ENCODE data around the gene ATE1. TPM values are rescaled to one million over a fixed set of nuclear protein-coding genes. Genes with fewer than 3 reads are reported as not detected.
"Not testable (repeated sequence)": the region's sequence is repeated elsewhere in the genome, so short reads cannot be mapped to it uniquely, and the experiment has no call there.

The ATE1 gene
- total RNA-seq, 1 donor from 2014 or later: 73.3 TPM

- DNase-seq: no peak
Measured at GRCh38 chr10:121734589-121735045, 193.2 kb downstream of the ATE1 start.

- no peak for DNase-seq
Measured at GRCh38 chr10:121732656-121733445, 195.0 kb downstream of the ATE1 start.

GRCh38 chr10:121732172-121732571 is 195.7 kb downstream of the ATE1 start:
- DNase-seq: no peak

GRCh38 chr10:121724282-121724681 is 203.5 kb downstream of the ATE1 start:
- no peak for DNase-seq

GRCh38 chr10:121722665-121723064 is 205.2 kb downstream of the ATE1 start:
- no peak for DNase-seq

- no peak for DNase-seq
Measured at GRCh38 chr10:121721257-121721656, 206.6 kb downstream of the ATE1 start.

- no peak for DNase-seq
Measured at GRCh38 chr10:121715969-121716368, 211.9 kb downstream of the ATE1 start.

GRCh38 chr10:121715076-121715475 is 212.8 kb downstream of the ATE1 start:
- DNase-seq: no peak

GRCh38 chr10:121713486-121713885 is 214.3 kb downstream of the ATE1 start:
- no peak for DNase-seq

- no peak for DNase-seq
Measured at GRCh38 chr10:121710971-121711370, 216.9 kb downstream of the ATE1 start.

- DNase-seq: no peak
Measured at GRCh38 chr10:121710207-121710606, 217.6 kb downstream of the ATE1 start.

- no peak for DNase-seq
Measured at GRCh38 chr10:121709675-121710073, 218.2 kb downstream of the ATE1 start.

- no peak for DNase-seq
Measured at GRCh38 chr10:121708728-121709674, 218.8 kb downstream of the ATE1 start.

GRCh38 chr10:121702351-121703320 is 225.2 kb downstream of the ATE1 start:
- DNase-seq: no peak

GRCh38 chr10:121700416-121700815 is 227.4 kb downstream of the ATE1 start:
- no peak for DNase-seq

- DNase-seq: not testable (repeated sequence)
Measured at GRCh38 chr10:121699703-121700102, 228.1 kb downstream of the ATE1 start.

- DNase-seq: no peak
Measured at GRCh38 chr10:121698902-121699301, 228.9 kb downstream of the ATE1 start.

GRCh38 chr10:121698336-121698735 is 229.5 kb downstream of the ATE1 start:
- no peak for DNase-seq

- DNase-seq: no peak
Measured at GRCh38 chr10:121696854-121697253, 231.0 kb downstream of the ATE1 start.

GRCh38 chr10:121695731-121696464 is 231.9 kb downstream of the ATE1 start:
- DNase-seq: no peak

GRCh38 chr10:121694966-121695643 is 232.7 kb downstream of the ATE1 start:
- no peak for DNase-seq

Data from occipital lobe (tissue), 2 donors.